K562 (cell line): ENCODE measurements around the gene POU2F1. TPM values are rescaled to one million over a fixed set of nuclear protein-coding genes. Genes with fewer than 3 reads are reported as not detected.
A peak's percentile ranks its signal among the peaks of the same experiment; 100 is the strongest.

Experiments used
- ATAC-seq: fragments of 200-7000 bp; cut with Tn5 transposase; 3 replicates; pipeline ENCODE4 v1.9.1; 2020; ENCODE audit warnings: moderate library complexity
- BruUV-seq: library from RNA; stranded (reverse); fragments of 400-500 nt; replicated peaks from 2 replicates; lab custom pipeline; 2021; lab: Mats Ljungman, UMichigan
- CTCF ChIA-PET: fragments of 300-600 bp; formaldehyde crosslinking; extraction: SDS; loops from one replicate; lab custom pipeline; 2021; ENCODE audit warnings: low intra/inter-chr PET ratio; lab: Yijun Ruan, JAX
- POLR2A ChIA-PET: fragments of 300-600, 350-650 bp; sonication (Branson Sonifier 250); formaldehyde crosslinking; extraction: SDS; loops from one replicate; lab custom pipeline; 2021; ENCODE audit warnings: antibody characterized with exemption, inconsistent platforms; lab: Yijun Ruan, JAX
- DNase-seq, 4 experiments: peaks; one replicate each; pipeline versions ENCODE4 v3.0.0 to v3.0.0-alpha.2; 2011 to 2018; ENCODE audit warnings: low spot score in 3 of 4, mixed read lengths in 3 of 4; ENCODE audit errors: extremely low read depth in 1 of 4
- FAIRE-seq: peaks from 2 replicates; lab custom pipeline; 2011; peaks lifted over from hg19 to GRCh38; lab: Jason Lieb, UNC
- H2AFZ ChIP-seq: 2 replicates; pipeline ENCODE4 v1.6.0; 2011; ENCODE audit warnings: low read depth, low read length, control low read depth, inconsistent platforms
- H3K27ac ChIP-seq: fragments of 200-600 bp; 3 replicates; pipeline ENCODE4 v1.8.0; 2011; ENCODE audit warnings: low read depth, mild to moderate bottlenecking, control low read depth, inconsistent platforms, low read length, moderate library complexity, mixed read lengths; ENCODE audit errors: extremely low read depth
- H3K27me3 ChIP-seq, 2 experiments: fragments of 300-600 bp in 1 of 2; 2 replicates in 1 of 2; 3 replicates in 1 of 2; pipeline versions ENCODE4 v1.6.0 to v1.8.0; 2011; ENCODE audit warnings: inconsistent platforms in 2 of 2, low read length in 2 of 2, mild to moderate bottlenecking in 1 of 2, mixed read lengths in 1 of 2, moderate library complexity in 1 of 2; ENCODE audit not compliant: control insufficient read depth in 2 of 2, insufficient read depth in 2 of 2
- H3K36me3 ChIP-seq: fragments of 300-600 bp; 3 replicates; pipeline ENCODE4 v1.8.0; 2011; ENCODE audit warnings: mild to moderate bottlenecking, low read length, inconsistent platforms; ENCODE audit not compliant: control insufficient read depth, insufficient read depth
- H3K4me1 ChIP-seq, 2 experiments: fragments of 200-600 bp in 1 of 2; replicated peaks in 1 of 2; 2 replicates in 1 of 2; 3 replicates in 1 of 2; pipeline versions ENCODE4 v1.5.1 to v1.8.0; 2011; ENCODE audit warnings: inconsistent platforms in 2 of 2, low read length in 2 of 2, mild to moderate bottlenecking in 1 of 2, mixed read lengths in 1 of 2, moderate library complexity in 1 of 2; ENCODE audit not compliant: control insufficient read depth in 2 of 2, insufficient read depth in 2 of 2
- H3K4me2 ChIP-seq: 2 replicates; pipeline ENCODE4 v1.6.1; 2011; ENCODE audit warnings: low read length, control low read depth, inconsistent platforms, mixed read lengths; ENCODE audit not compliant: insufficient read depth
- H3K4me3 ChIP-seq: fragments of 200-600 bp; sonication (generic), shearing (Covaris generic); 2 replicates; pipeline ENCODE4 v1.5.1; 2016; ENCODE audit warnings: control low read depth, inconsistent platforms
- H3K79me2 ChIP-seq: fragments of 200-600 bp; 3 replicates; pipeline ENCODE4 v1.8.0; 2011; ENCODE audit warnings: low read length, inconsistent platforms; ENCODE audit not compliant: control insufficient read depth, insufficient read depth
- H3K9ac ChIP-seq, 2 experiments: 2 replicates each; pipeline versions ENCODE4 v1.6.0 to v1.6.1; 2011; ENCODE audit warnings: low read depth in 2 of 2, low read length in 2 of 2, control low read depth in 1 of 2, inconsistent platforms in 1 of 2, mild to moderate bottlenecking in 1 of 2, mixed read lengths in 1 of 2; ENCODE audit not compliant: insufficient read depth in 1 of 2
- H3K9me1 ChIP-seq: one replicate; pipeline ENCODE4 v1.6.0; 2011; ENCODE audit warnings: inconsistent platforms, mild to moderate bottlenecking, low read length, moderate library complexity; ENCODE audit not compliant: control insufficient read depth, insufficient read depth
- H3K9me3 ChIP-seq: replicated peaks from 2 replicates; pipeline ENCODE4 v1.5.1; 2011; ENCODE audit warnings: low read depth, low read length, inconsistent platforms; ENCODE audit not compliant: control insufficient read depth, insufficient read depth
- H4K20me1 ChIP-seq: replicated peaks from 2 replicates; pipeline ENCODE4 v1.6.1; 2011; ENCODE audit warnings: low read length, inconsistent platforms, mixed read lengths; ENCODE audit not compliant: control insufficient read depth, insufficient read depth
- C11orf30 ChIP-seq: fragments of 450-650 bp; IDR thresholded peaks from 2 replicates; pipeline ENCODE4 v1.6.1; 2016; ENCODE audit warnings: low read depth, mild to moderate bottlenecking
- CLOCK ChIP-seq: fragments of 250-450 bp; sonication (Bioruptor Pico); IDR thresholded peaks from 2 replicates; pipeline ENCODE4 v1.4.0; 2020; ENCODE audit warnings: mild to moderate bottlenecking, moderate library complexity, borderline replicate concordance
- CREM ChIP-seq: IDR thresholded peaks from 2 replicates; pipeline ENCODE4 v1.6.1; 2014; ENCODE audit warnings: antibody characterized with exemption, low read depth
- E2F4 ChIP-seq: sonication (generic); formaldehyde crosslinking; IDR thresholded peaks from 2 replicates; pipeline ENCODE4 v1.8.0; 2022; ENCODE audit warnings: mild to moderate bottlenecking, low read depth, missing genetic modification reagents
- PATZ1 ChIP-seq: fragments of 250-450 bp; sonication (Bioruptor Pico); IDR thresholded peaks from 2 replicates; pipeline ENCODE4 v1.5.0; 2020; ENCODE audit warnings: mild to moderate bottlenecking, borderline replicate concordance
- ZNF316 ChIP-seq: fragments of 450-650 bp; IDR thresholded peaks from 2 replicates; pipeline ENCODE4 v1.6.1; 2016
- WGBS: fragments of 100-300 bp; shearing (Covaris generic); methylation state at CpG from one replicate; pipeline ENCODE4 v1.1.6; 2016; ENCODE audit warnings: low coverage, mixed read lengths; ENCODE audit not compliant: insufficient coverage; ENCODE audit errors: missing lambda C conversion rate; 5-methylcytosine and 5-hydroxymethylcytosine counted together
- in situ Hi-C: fragments of 300-500 bp; cut with MboI; formaldehyde crosslinking; loops from 4 replicates; pipeline ENCODE4 v1.15.0; 2018; ENCODE audit warnings: inconsistent platforms, mixed read lengths
- intact Hi-C: fragments of 100-400 bp; cut with micrococcal nuclease; formaldehyde crosslinking; loops from 2 replicates; pipeline ENCODE4 v1.14.2; 2022
- polyA plus RNA-seq, 8 experiments: library from polyadenylated mRNA; depleted of rRNA in 4 of 8; stranded (reverse) in 5 of 8; unstranded in 3 of 8; fragments of >200 nt; fragmentation: Nextera tagmentation in 2 of 8; fragmentation: Illumina TruSeq in 1 of 8; extraction: Ambion mirVana in 2 of 8; extraction: Trizol in 1 of 8; gene quantifications; 2 replicates each; pipeline versions ENCODE4 v1.2.1 to v1.2.3, GENCODE V29; 2011 to 2014; ENCODE audit warnings: inconsistent platforms in 1 of 8, missing spikeins in 1 of 8
- total RNA-seq, 7 experiments: library from RNA; depleted of rRNA in 6 of 7; stranded (reverse); fragments of >200 nt in 6 of 7; fragmentation: Illumina TruSeq in 2 of 7; extraction: Trizol in 2 of 7; gene quantifications; 2 replicates each; pipeline versions ENCODE4 v1.2.1 to v1.2.3, GENCODE V29; 2011 to 2021; ENCODE audit warnings: low replicate concordance in 1 of 7

The POU2F1 gene
- total and polyA plus RNA-seq, 9 of the 15 experiments (the other 6 are each of a cell fraction or from before 2014, with no cell fraction given): 2.6 to 22.3 (median 8.8) TPM

- no peak for TF ChIP-seq E2F4 (CRISPR knock-in tag)
Measured at GRCh38 chr1:167322483-167322882, 101.8 kb downstream of the POU2F1 start (continued).

GRCh38 chr1:167325151-167325550, 104.5 kb downstream of the POU2F1 start:
- BruUV-seq: no TSS peak
- no peak for TF ChIP-seq CLOCK
- peak; percentile 51; the same call in 1 of the 2 replicates for TF ChIP-seq C11orf30
- peak; percentile 65 for TF ChIP-seq ZNF316
- no peak for TF ChIP-seq PATZ1
- no peak for TF ChIP-seq CREM
- Histone ChIP-seq H3K9ac (no peak overlapping the region), H3K27me3 (no peaks in the 10 kb centered on the region), H3K36me3 (no peaks in the 10 kb centered on the region), H4K20me1 (no peaks in the 10 kb centered on the region), H3K9me3 (peaks cover 13% of the 10 kb centered on the region), H3K4me3 (no peak overlapping the region), H3K4me1 (peaks cover 0 to 9% of the 10 kb centered on the region in 2 experiments; a peak in 1 of 5 replicates), H3K27ac (no peak overlapping the region), H3K4me2 (no peak overlapping the region), H3K79me2 (0 out of 3 replicates have a peak, but pooled peaks cover 2% of the 10 kb centered on the region), H3K9me1 (no peaks in the 10 kb centered on the region), H2AFZ (no peak overlapping the region)
- intact Hi-C loops (no loop called here), in situ Hi-C loops (no loop called here)
- ChIA-PET POLR2A (no interaction called here), CTCF (no interaction called here)
- DNase-seq: no peak
- ATAC-seq: no peak
- no peak for FAIRE-seq
- WGBS: 89% methylated on average over 1 of the region's 1 CpG
